Osteoblast (primary cell): ENCODE data around the gene CD74. TPM values are rescaled to one million over a fixed set of nuclear protein-coding genes. Genes with fewer than 3 reads are reported as not detected.

Experiments used
- DNase-seq: peaks from one replicate; pipeline ENCODE4 v3.0.0; 2011; ENCODE audit warnings: low spot score, mixed read lengths; ENCODE audit not compliant: insufficient read length; ENCODE audit errors: missing footprints
- H2AFZ ChIP-seq: 2 replicates; pipeline ENCODE4 v1.6.0; 2011; ENCODE audit warnings: mild to moderate bottlenecking, low read length
- H3K27ac ChIP-seq: 2 replicates; pipeline ENCODE4 v1.5.1; 2011; ENCODE audit warnings: mild to moderate bottlenecking, low read depth, low read length, moderate library complexity
- H3K27me3 ChIP-seq: 2 replicates; pipeline ENCODE4 v1.6.0; 2012; ENCODE audit warnings: mild to moderate bottlenecking, control low read depth, inconsistent platforms, low read length, moderate library complexity; ENCODE audit not compliant: insufficient read depth
- H3K36me3 ChIP-seq: 2 replicates; pipeline ENCODE4 v1.5.1; 2011; ENCODE audit warnings: mild to moderate bottlenecking, low read length, control low read depth, moderate library complexity; ENCODE audit not compliant: insufficient read depth
- H3K4me1 ChIP-seq: 2 replicates; pipeline ENCODE4 v1.5.1; 2011; ENCODE audit warnings: mild to moderate bottlenecking, low read length, control low read depth, moderate library complexity; ENCODE audit not compliant: insufficient read depth
- H3K4me2 ChIP-seq: 2 replicates; pipeline ENCODE4 v1.6.0; 2011; ENCODE audit warnings: mild to moderate bottlenecking, low read length; ENCODE audit not compliant: insufficient read depth
- H3K4me3 ChIP-seq: fragments of 200-600 bp; sonication (generic); 3 replicates; pipeline ENCODE4 v1.5.1; 2012; ENCODE audit warnings: mild to moderate bottlenecking, low read length, inconsistent platforms; ENCODE audit not compliant: insufficient read depth
- H3K79me2 ChIP-seq: 2 replicates; pipeline ENCODE4 v1.6.0; 2012; ENCODE audit warnings: mild to moderate bottlenecking, low read length, control low read depth, inconsistent platforms; ENCODE audit not compliant: insufficient read depth
- H3K9me3 ChIP-seq: 2 replicates; pipeline ENCODE4 v1.5.1; 2011; ENCODE audit warnings: low read depth, low read length, control low read depth
- H4K20me1 ChIP-seq: 2 replicates; pipeline ENCODE4 v1.6.0; 2012; ENCODE audit warnings: mild to moderate bottlenecking, low read length, control low read depth; ENCODE audit not compliant: insufficient read depth
- total RNA-seq: library from RNA; depleted of rRNA; stranded (reverse); fragments of >200 nt; gene quantifications from 2 replicates; pipeline ENCODE4 v1.2.3, GENCODE V29; 2012
- TF ChIP-seq, protein P1 (sequence below): IDR thresholded peaks from 2 replicates; pipeline ENCODE4 v1.5.1; 2011; ENCODE audit warnings: mild to moderate bottlenecking, low read depth, low read length, moderate library complexity; ENCODE audit errors: extremely low read depth

CD74 gene
- total RNA-seq, 1 donor = 21.4 TPM

- H3K9me3 ChIP-seq = no peaks in the 10 kb centered on the region
- no peak overlapping the region for H2AFZ ChIP-seq
- no peak overlapping the region for H3K27ac ChIP-seq
- H3K4me1 ChIP-seq = peaks cover 22% of the 10 kb centered on the region
- no peak for DNase-seq
- H3K27me3 ChIP-seq = no peaks in the 10 kb centered on the region
- no peak overlapping the region for H3K4me3 ChIP-seq
- TF ChIP-seq, protein P1, sequence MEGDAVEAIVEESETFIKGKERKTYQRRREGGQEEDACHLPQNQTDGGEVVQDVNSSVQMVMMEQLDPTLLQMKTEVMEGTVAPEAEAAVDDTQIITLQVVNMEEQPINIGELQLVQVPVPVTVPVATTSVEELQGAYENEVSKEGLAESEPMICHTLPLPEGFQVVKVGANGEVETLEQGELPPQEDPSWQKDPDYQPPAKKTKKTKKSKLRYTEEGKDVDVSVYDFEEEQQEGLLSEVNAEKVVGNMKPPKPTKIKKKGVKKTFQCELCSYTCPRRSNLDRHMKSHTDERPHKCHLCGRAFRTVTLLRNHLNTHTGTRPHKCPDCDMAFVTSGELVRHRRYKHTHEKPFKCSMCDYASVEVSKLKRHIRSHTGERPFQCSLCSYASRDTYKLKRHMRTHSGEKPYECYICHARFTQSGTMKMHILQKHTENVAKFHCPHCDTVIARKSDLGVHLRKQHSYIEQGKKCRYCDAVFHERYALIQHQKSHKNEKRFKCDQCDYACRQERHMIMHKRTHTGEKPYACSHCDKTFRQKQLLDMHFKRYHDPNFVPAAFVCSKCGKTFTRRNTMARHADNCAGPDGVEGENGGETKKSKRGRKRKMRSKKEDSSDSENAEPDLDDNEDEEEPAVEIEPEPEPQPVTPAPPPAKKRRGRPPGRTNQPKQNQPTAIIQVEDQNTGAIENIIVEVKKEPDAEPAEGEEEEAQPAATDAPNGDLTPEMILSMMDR = no peak
- H3K36me3 ChIP-seq = peaks cover 52% of the 10 kb centered on the region
- H4K20me1 ChIP-seq = peaks cover 69% of the 10 kb centered on the region
- peaks cover 44% of the 10 kb centered on the region for H3K79me2 ChIP-seq
- H3K4me2 ChIP-seq = no peak overlapping the region
Measured at GRCh38 chr5:150444770-150445169, 32.1 kb upstream of the CD74 start.

GRCh38 chr5:150443242-150444075 is 30.7 kb upstream of the CD74 start:
- no peak overlapping the region for H3K27ac ChIP-seq

GRCh38 chr5:150442699-150443080 is 30.0 kb upstream of the CD74 start:
- DNase-seq = no peak
- TF ChIP-seq, protein P1 = no peak
- Histone ChIP-seq H3K27ac (no peak overlapping the region), H3K4me3 (no peak overlapping the region), H4K20me1 (peaks cover 51% of the 10 kb centered on the region), H3K4me1 (peaks cover 10% of the 10 kb centered on the region), H3K79me2 (peaks cover 25% of the 10 kb centered on the region), H3K36me3 (peaks cover 46% of the 10 kb centered on the region), H3K4me2 (no peak overlapping the region), H3K9me3 (no peaks in the 10 kb centered on the region), H3K27me3 (no peaks in the 10 kb centered on the region), H2AFZ (no peak overlapping the region)

More at GRCh38 chr5:150443242-150444075, 30.7 kb upstream of the CD74 start:
- TF ChIP-seq, protein P1 = no peak
- no peaks in the 10 kb centered on the region for H3K27me3 ChIP-seq
- H4K20me1 ChIP-seq = peaks cover 59% of the 10 kb centered on the region
- peaks cover 32% of the 10 kb centered on the region for H3K79me2 ChIP-seq
- peaks cover 52% of the 10 kb centered on the region for H3K36me3 ChIP-seq
- no peaks in the 10 kb centered on the region for H3K9me3 ChIP-seq
- no peak overlapping the region for H3K4me3 ChIP-seq
- no peak overlapping the region for H3K4me2 ChIP-seq
- no peak overlapping the region for H2AFZ ChIP-seq
- peaks cover 18% of the 10 kb centered on the region for H3K4me1 ChIP-seq
- DNase-seq = no peak
